GM19240 (cell line): Measurements from ENCODE around the gene UBE3C.
A peak's percentile ranks its signal among the peaks of the same experiment; 100 is the strongest.
"Not testable (repeated sequence)": the region's sequence is repeated elsewhere in the genome, so short reads cannot be mapped to it uniquely, and the experiment has no call there.

Experiments
- DNase-seq: peaks from one replicate; pipeline ENCODE4 v3.0.0; 2011; ENCODE audit warnings: low spot score; ENCODE audit not compliant: insufficient read length

Gene UBE3C

GRCh38 chr7:157271315-157271990 lies 132.7 kb downstream of the UBE3C start:
- no peak for DNase-seq

GRCh38 chr7:157271991-157272324 lies 133.2 kb downstream of the UBE3C start:
- DNase-seq = no peak

- no peak for DNase-seq
Measured at GRCh38 chr7:157272351-157273207, 133.9 kb downstream of the UBE3C start.

GRCh38 chr7:157273208-157274093 lies 134.7 kb downstream of the UBE3C start:
- peak; percentile 88 for DNase-seq

GRCh38 chr7:157274094-157274634 lies 135.4 kb downstream of the UBE3C start:
- DNase-seq = not testable (repeated sequence)

- no peak for DNase-seq
Measured at GRCh38 chr7:157274991-157275427, 136.3 kb downstream of the UBE3C start.

GRCh38 chr7:157276091-157276561 lies 137.4 kb downstream of the UBE3C start:
- DNase-seq = no peak

- DNase-seq = no peak
Measured at GRCh38 chr7:157276731-157277562, 138.2 kb downstream of the UBE3C start.

- DNase-seq = not testable (repeated sequence)
Measured at GRCh38 chr7:157277568-157277967, 138.8 kb downstream of the UBE3C start.

GRCh38 chr7:157278167-157278790 lies 139.6 kb downstream of the UBE3C start:
- no peak for DNase-seq

GRCh38 chr7:157278791-157279724 lies 140.3 kb downstream of the UBE3C start:
- peak; percentile 55 for DNase-seq

GRCh38 chr7:157279741-157280215 lies 141.1 kb downstream of the UBE3C start:
- DNase-seq = no peak

- DNase-seq = no peak
Measured at GRCh38 chr7:157280216-157280841, 141.6 kb downstream of the UBE3C start.

- no peak for DNase-seq
Measured at GRCh38 chr7:157281221-157281998, 142.7 kb downstream of the UBE3C start.

- no peak for DNase-seq
Measured at GRCh38 chr7:157282141-157282801, 143.5 kb downstream of the UBE3C start.

GRCh38 chr7:157284229-157285014 lies 145.7 kb downstream of the UBE3C start:
- DNase-seq = no peak
